CD14-positive monocyte (primary cell): ENCODE data around the gene ATP5F1D. TPM values are rescaled to one million over a fixed set of nuclear protein-coding genes. Genes with fewer than 3 reads are reported as not detected.

ENCODE experiments used
- DNase-seq, 3 donors: peaks; one replicate each; pipeline ENCODE4 v3.0.0-alpha.2; 2011 to 2022
- H2AFZ ChIP-seq: 2 replicates; pipeline ENCODE4 v1.6.0; 2012; ENCODE audit warnings: mild to moderate bottlenecking, low read depth, low read length, inconsistent platforms; ENCODE audit not compliant: insufficient read depth, poor library complexity, severe bottlenecking
- H3K27ac ChIP-seq, 2 donors: 1 replicate in 1 of 2; 2 replicates in 1 of 2; pipeline ENCODE4 v1.5.1; 2012 to 2013; ENCODE audit warnings: low read length in 2 of 2, control low read depth in 1 of 2, inconsistent platforms in 1 of 2, low read depth in 1 of 2, mild to moderate bottlenecking in 1 of 2
- H3K27me3 ChIP-seq, 2 donors: one replicate each; pipeline versions ENCODE4 v1.6.0 to v1.6.1; 2011 to 2013; ENCODE audit warnings: low read length in 2 of 2; ENCODE audit not compliant: control insufficient read depth in 2 of 2, insufficient read depth in 2 of 2
- H3K36me3 ChIP-seq, 2 donors: replicated peaks in 1 of 2; 1 replicate in 1 of 2; 2 replicates in 1 of 2; pipeline versions ENCODE4 v1.5.1 to v1.6.1; 2012 to 2013; ENCODE audit warnings: low read length in 2 of 2, control low read depth in 1 of 2, inconsistent platforms in 1 of 2, mild to moderate bottlenecking in 1 of 2; ENCODE audit not compliant: insufficient read depth in 2 of 2, control insufficient read depth in 1 of 2
- H3K4me1 ChIP-seq, 2 donors: 1 replicate in 1 of 2; 2 replicates in 1 of 2; pipeline versions ENCODE4 v1.5.1 to v1.6.1; 2012 to 2013; ENCODE audit warnings: low read length in 2 of 2, control low read depth in 1 of 2, inconsistent platforms in 1 of 2, mild to moderate bottlenecking in 1 of 2, moderate library complexity in 1 of 2; ENCODE audit not compliant: insufficient read depth in 2 of 2, control insufficient read depth in 1 of 2
- H3K4me2 ChIP-seq: replicated peaks from 2 replicates; pipeline ENCODE3; 2012; ENCODE audit warnings: low read length, moderate library complexity, mild to moderate bottlenecking; ENCODE audit not compliant: poor library complexity, severe bottlenecking; ENCODE audit errors: extremely low read depth
- H3K4me3 ChIP-seq, 3 experiments: fragments of 200-600 bp in 1 of 3; sonication (generic) in 1 of 3; replicated peaks in 1 of 3; 1 replicate in 2 of 3; 2 replicates in 1 of 3; pipeline ENCODE4 v1.5.1; 2011 to 2013; ENCODE audit warnings: low read length in 3 of 3, mild to moderate bottlenecking in 3 of 3, control low read depth in 2 of 3, low read depth in 2 of 3, inconsistent platforms in 1 of 3, moderate library complexity in 1 of 3
- H3K79me2 ChIP-seq: 2 replicates; pipeline ENCODE4 v1.6.0; 2012; ENCODE audit warnings: mild to moderate bottlenecking, control low read depth, inconsistent platforms, low read length, moderate library complexity; ENCODE audit not compliant: insufficient read depth
- H3K9ac ChIP-seq: 2 replicates; pipeline ENCODE4 v1.6.0; 2017; ENCODE audit warnings: low read length, mild to moderate bottlenecking; ENCODE audit not compliant: insufficient read depth, poor library complexity, severe bottlenecking
- H3K9me3 ChIP-seq, 2 donors: replicated peaks in 1 of 2; 1 replicate in 1 of 2; 2 replicates in 1 of 2; pipeline versions ENCODE4 v1.5.1 to v1.6.1; 2012 to 2013; ENCODE audit warnings: low read length in 2 of 2, control low read depth in 1 of 2; ENCODE audit not compliant: control insufficient read depth in 1 of 2, insufficient read depth in 1 of 2
- H4K20me1 ChIP-seq: 2 replicates; pipeline ENCODE4 v1.6.0; 2012; ENCODE audit warnings: mild to moderate bottlenecking, low read length, control low read depth, moderate library complexity; ENCODE audit not compliant: insufficient read depth
- H3K27ac Mint-ChIP-seq, 7 donors: one replicate each; pipeline ENCODE4 v1.8.0; 2020; ENCODE audit warnings: mild to moderate bottlenecking in 7 of 7, mixed read lengths in 7 of 7, moderate library complexity in 6 of 7, inconsistent platforms in 2 of 7
- H3K27me3 Mint-ChIP-seq, 3 donors: one replicate each; pipeline ENCODE4 v1.8.0; 2021 to 2022; ENCODE audit warnings: low read depth in 3 of 3, mild to moderate bottlenecking in 3 of 3, mixed read lengths in 3 of 3, moderate library complexity in 3 of 3, inconsistent platforms in 1 of 3
- H3K36me3 Mint-ChIP-seq, 2 donors: one replicate each; pipeline ENCODE4 v1.8.0; 2020; ENCODE audit warnings: mixed read lengths in 2 of 2, inconsistent platforms in 1 of 2, mild to moderate bottlenecking in 1 of 2
- H3K4me1 Mint-ChIP-seq: one replicate; pipeline ENCODE4 v1.8.0; 2020; ENCODE audit warnings: mild to moderate bottlenecking, mixed read lengths
- H3K4me3 Mint-ChIP-seq, 2 donors: one replicate each; pipeline ENCODE4 v1.8.0; 2020; ENCODE audit warnings: mild to moderate bottlenecking in 2 of 2, mixed read lengths in 2 of 2, moderate library complexity in 1 of 2
- H3K9me3 Mint-ChIP-seq, 7 donors: one replicate each; pipeline ENCODE4 v1.8.0; 2020 to 2022; ENCODE audit warnings: mixed read lengths in 7 of 7, mild to moderate bottlenecking in 6 of 7, moderate library complexity in 6 of 7, inconsistent platforms in 2 of 7
- WGBS: methylation state at CpG from one replicate; pipeline ENCODE4 v1.1.5; 2013; ENCODE audit warnings: missing lambda C conversion rate; ENCODE audit not compliant: insufficient coverage; 5-methylcytosine and 5-hydroxymethylcytosine counted together
- intact Hi-C, 2 donors: fragments of 100-400 bp; cut with micrococcal nuclease; formaldehyde crosslinking; loops; one replicate each; pipeline versions ENCODE4 v1.15.0 to v1.15.1; 2023
- polyA plus RNA-seq, 3 donors: library from polyadenylated mRNA; depleted of rRNA in 1 of 3; unstranded in 2 of 3; stranded (reverse) in 1 of 3; fragments of 300-500 nt in 2 of 3; fragments of >200 nt in 1 of 3; fragmentation: Illumina TruSeq in 2 of 3; gene quantifications; 1 replicate in 2 of 3; 2 replicates in 1 of 3; pipeline ENCODE4 v1.2.3, GENCODE V29; 2012 to 2021
- TF ChIP-seq, protein P1 (sequence below): fragments of 200-600 bp; IDR thresholded peaks from one replicate; pipeline ENCODE4 v1.8.0; 2022; ENCODE audit warnings: antibody characterized with exemption, mild to moderate bottlenecking

ATP5F1D gene
- polyA plus RNA-seq, 3 donors = 122 to 160 (median 143) TPM

DNA sequence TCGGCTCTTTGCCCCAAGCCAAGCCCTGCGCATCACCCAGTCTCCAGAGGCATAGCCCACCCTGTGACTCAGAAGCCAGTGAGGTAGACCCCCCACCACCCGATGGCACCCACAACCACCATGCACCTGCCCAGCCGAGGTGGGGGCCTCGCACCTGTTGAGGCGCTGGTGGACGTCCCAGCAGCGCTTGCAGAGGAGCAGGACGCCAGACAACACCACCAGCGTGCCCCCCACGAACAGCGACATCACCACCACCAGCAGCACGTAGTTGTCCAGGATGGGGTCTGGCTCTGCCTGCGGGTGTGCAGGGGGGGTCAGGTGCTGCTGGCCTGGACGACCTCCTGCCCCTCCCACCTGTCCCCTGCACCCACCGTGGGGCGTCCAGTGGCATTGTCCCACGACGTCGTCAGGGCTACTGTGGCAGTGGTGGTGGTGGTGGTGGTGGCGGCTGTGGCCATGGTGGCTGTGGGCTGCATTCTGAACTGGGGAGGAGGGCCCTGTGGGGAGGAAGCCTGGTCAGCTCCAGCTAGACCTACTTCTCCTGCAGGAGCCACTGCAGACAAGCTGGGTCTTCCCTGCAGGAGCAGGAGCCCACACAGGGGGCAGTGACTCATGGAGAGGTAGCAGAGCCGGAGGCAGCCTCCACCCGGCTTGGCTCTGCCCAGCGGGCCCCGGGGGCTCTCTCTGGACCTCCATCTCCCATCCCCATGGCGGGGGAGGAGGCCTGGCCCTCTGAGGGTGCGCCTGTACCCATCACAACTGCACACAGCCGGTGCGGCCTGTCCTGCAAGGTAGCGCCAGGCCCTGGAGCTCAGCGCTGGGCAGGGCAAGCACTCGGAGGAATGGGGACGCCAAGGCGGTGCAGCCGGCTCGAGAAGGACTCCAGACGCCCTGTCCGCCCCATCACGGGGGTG, 5.7 kb upstream of the ATP5F1D start:
- H3K27ac ChIP-seq = no peak overlapping the region
- Mint-ChIP-seq H3K9me3 (peaks cover 0 to 12% (median 2%) of the 10 kb centered on the region in 7 donors), H3K27ac (no peak overlapping the region), H3K4me3 (peak overlapping the region in 1 of 2 donors; percentile 51), H3K27me3 (peaks cover 29 to 55% (median 41%) of the 10 kb centered on the region in 3 donors), H3K36me3 (peaks cover 0 to 11% of the 10 kb centered on the region in 2 donors), H3K4me1 (peaks cover 23% of the 10 kb centered on the region)
- intact Hi-C loops = loop anchor here in 1 of 2 donors (5.0 kb wide), 1 partner anchor 34 kb away; no protein-coding TSS in a partner anchor
- H3K27me3 ChIP-seq = peaks cover 11 to 43% of the 10 kb centered on the region in 2 donors
- H2AFZ ChIP-seq = no peak overlapping the region
- peaks cover 13% of the 10 kb centered on the region for H4K20me1 ChIP-seq
- H3K4me2 ChIP-seq = no peak overlapping the region
- H3K9me3 ChIP-seq = no peaks in the 10 kb centered on the region
- no peak for DNase-seq
- no peaks in the 10 kb centered on the region for H3K79me2 ChIP-seq
- no peak overlapping the region for H3K4me3 ChIP-seq
- TF ChIP-seq, protein P1, sequence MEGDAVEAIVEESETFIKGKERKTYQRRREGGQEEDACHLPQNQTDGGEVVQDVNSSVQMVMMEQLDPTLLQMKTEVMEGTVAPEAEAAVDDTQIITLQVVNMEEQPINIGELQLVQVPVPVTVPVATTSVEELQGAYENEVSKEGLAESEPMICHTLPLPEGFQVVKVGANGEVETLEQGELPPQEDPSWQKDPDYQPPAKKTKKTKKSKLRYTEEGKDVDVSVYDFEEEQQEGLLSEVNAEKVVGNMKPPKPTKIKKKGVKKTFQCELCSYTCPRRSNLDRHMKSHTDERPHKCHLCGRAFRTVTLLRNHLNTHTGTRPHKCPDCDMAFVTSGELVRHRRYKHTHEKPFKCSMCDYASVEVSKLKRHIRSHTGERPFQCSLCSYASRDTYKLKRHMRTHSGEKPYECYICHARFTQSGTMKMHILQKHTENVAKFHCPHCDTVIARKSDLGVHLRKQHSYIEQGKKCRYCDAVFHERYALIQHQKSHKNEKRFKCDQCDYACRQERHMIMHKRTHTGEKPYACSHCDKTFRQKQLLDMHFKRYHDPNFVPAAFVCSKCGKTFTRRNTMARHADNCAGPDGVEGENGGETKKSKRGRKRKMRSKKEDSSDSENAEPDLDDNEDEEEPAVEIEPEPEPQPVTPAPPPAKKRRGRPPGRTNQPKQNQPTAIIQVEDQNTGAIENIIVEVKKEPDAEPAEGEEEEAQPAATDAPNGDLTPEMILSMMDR = no peak
- H3K9ac ChIP-seq = no peak overlapping the region
- H3K36me3 ChIP-seq = no peaks in the 10 kb centered on the region
- whole genome bisulfite sequencing = 91% methylated on average over 27 of the region's 39 CpGs
- peaks cover 19 to 31% of the 10 kb centered on the region in 2 donors for H3K4me1 ChIP-seq

DNA sequence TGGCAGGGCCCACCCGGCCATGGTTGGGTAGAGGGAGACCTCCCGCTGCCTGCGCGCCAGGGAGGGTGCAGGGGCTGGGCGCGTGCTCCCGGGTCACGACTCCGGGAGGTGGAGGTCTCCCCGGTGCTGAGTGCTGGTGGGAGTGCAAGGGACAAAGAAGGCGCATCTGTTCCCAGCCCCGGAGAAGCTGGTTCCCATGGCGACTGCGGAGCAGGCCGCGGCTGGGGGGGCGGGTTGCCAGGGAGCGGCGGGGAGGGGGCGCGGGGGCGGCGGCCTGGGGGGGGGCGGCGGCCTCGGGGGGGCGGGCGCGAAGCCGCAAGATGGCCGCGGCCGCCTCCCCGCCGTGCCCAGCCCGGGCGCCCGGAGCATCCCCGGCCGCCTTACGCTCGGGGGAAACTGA, 5.0 kb upstream of the ATP5F1D start:
- Histone ChIP-seq H3K4me1 (peaks cover 25 to 38% of the 10 kb centered on the region in 2 donors), H3K27ac (no peak overlapping the region), H3K79me2 (no peaks in the 10 kb centered on the region), H2AFZ (peak overlapping the region; percentile 53), H3K27me3 (peaks cover 11 to 43% of the 10 kb centered on the region in 2 donors), H3K9me3 (no peaks in the 10 kb centered on the region), H3K4me3 (peak overlapping the region in 1 of 3 experiments; percentile 57), H3K4me2 (peak overlapping the region; percentile 69), H4K20me1 (peaks cover 13% of the 10 kb centered on the region), H3K9ac (no peak overlapping the region), H3K36me3 (no peaks in the 10 kb centered on the region)
- intact Hi-C loops = loop anchor here in 1 of 2 donors (5.0 kb wide), 1 partner anchor 34 kb away; no protein-coding TSS in a partner anchor
- peaks cover 29% of the 10 kb centered on the region for H3K4me1 Mint-ChIP-seq
- TF ChIP-seq, protein P1 = no peak
- H3K27ac Mint-ChIP-seq = no peak overlapping the region
- DNase-seq = no peak
- WGBS = 25% methylated on average over 22 of the region's 42 CpGs
- peaks cover 33 to 56% (median 41%) of the 10 kb centered on the region in 3 donors for H3K27me3 Mint-ChIP-seq
- peaks cover 3 to 11% of the 10 kb centered on the region in 2 donors for H3K36me3 Mint-ChIP-seq
- no peak overlapping the region for H3K4me3 Mint-ChIP-seq
- peaks cover 0 to 12% (median 2%) of the 10 kb centered on the region in 7 donors for H3K9me3 Mint-ChIP-seq
